K562 (cell line): ENCODE measurements around the gene PLD3. TPM values are rescaled to one million over a fixed set of nuclear protein-coding genes. Genes with fewer than 3 reads are reported as not detected.

ENCODE experiments used
- ATF3 ChIP-seq, 2 experiments: fragments of 450-650 bp in 1 of 2; sonication (generic) in 1 of 2; formaldehyde crosslinking in 1 of 2; IDR thresholded peaks in 1 of 2; conservative IDR thresholded peaks in 1 of 2; 2 replicates each; pipeline versions ENCODE4 v1.6.1 to v1.8.1; 2016 to 2023; ENCODE audit warnings: mild to moderate bottlenecking in 2 of 2, moderate library complexity in 2 of 2, inconsistent platforms in 1 of 2, missing genetic modification reagents in 1 of 2
- CCAR2 ChIP-seq: fragments of 200-400 bp; formaldehyde crosslinking; IDR thresholded peaks from 2 replicates; pipeline ENCODE4 v1.6.1; 2017; ENCODE audit warnings: mild to moderate bottlenecking, low read depth, low read length
- CEBPZ ChIP-seq: fragments of 150-350 bp; IDR thresholded peaks from 2 replicates; pipeline ENCODE4 v1.6.1; 2014; ENCODE audit warnings: low read depth, mild to moderate bottlenecking, low read length, borderline replicate concordance
- CHCHD3 ChIP-seq: fragments of 250-450 bp; sonication (Bioruptor Pico); IDR thresholded peaks from 2 replicates; pipeline ENCODE4 v2.1.2; 2022; ENCODE audit warnings: mild to moderate bottlenecking
- HEY1 ChIP-seq: fragments of 250-450 bp; sonication (Bioruptor Pico); IDR thresholded peaks from 2 replicates; pipeline ENCODE4 v1.5.0; 2020; ENCODE audit warnings: mild to moderate bottlenecking, moderate library complexity, borderline replicate concordance
- HSF4 ChIP-seq: fragments of 250-450 bp; sonication (Bioruptor Pico); IDR thresholded peaks from 2 replicates; pipeline ENCODE4 v2.1.2; 2022; ENCODE audit warnings: mild to moderate bottlenecking, moderate library complexity, borderline replicate concordance
- JUNB ChIP-seq: fragments of 450-650 bp; formaldehyde crosslinking; conservative IDR thresholded peaks from 2 replicates; pipeline ENCODE4 v1.4.0; 2020; ENCODE audit warnings: mild to moderate bottlenecking
- KHSRP ChIP-seq: fragments of 450-650 bp; IDR thresholded peaks from 2 replicates; pipeline ENCODE4 v1.6.1; 2017
- MEF2A ChIP-seq: IDR thresholded peaks from 2 replicates; pipeline ENCODE4 v1.6.1; 2011; ENCODE audit warnings: low read depth, mild to moderate bottlenecking, low read length, moderate library complexity; ENCODE audit not compliant: control insufficient read depth
- SIN3A ChIP-seq, 2 experiments: fragments of 150-350 bp in 1 of 2; IDR thresholded peaks; 2 replicates each; pipeline ENCODE4 v1.6.1; 2011 to 2016; ENCODE audit warnings: borderline replicate concordance in 2 of 2, low read depth in 2 of 2, low read length in 2 of 2, mild to moderate bottlenecking in 2 of 2, moderate library complexity in 2 of 2; ENCODE audit not compliant: control insufficient read depth in 1 of 2
- WHSC1 ChIP-seq: IDR thresholded peaks from one replicate; pipeline ENCODE4 v1.6.1; 2012; ENCODE audit warnings: low read length, control low read depth, inconsistent platforms
- ZBTB8A ChIP-seq: fragments of 450-650 bp; IDR thresholded peaks from 2 replicates; pipeline ENCODE4 v1.6.1; 2018; ENCODE audit warnings: mild to moderate bottlenecking, moderate library complexity; ENCODE audit not compliant: partially characterized antibody
- ZC3H8 ChIP-seq: fragments of 450-650 bp; IDR thresholded peaks from 2 replicates; pipeline ENCODE4 v1.6.1; 2017
- ZFP30 ChIP-seq: fragments of 250-450 bp; sonication (Bioruptor Pico); IDR thresholded peaks from 2 replicates; pipeline ENCODE4 v1.8.0; 2022; ENCODE audit warnings: moderate library complexity, mild to moderate bottlenecking, inconsistent platforms, borderline replicate concordance
- ZNF217 ChIP-seq: sonication (generic); formaldehyde crosslinking; IDR thresholded peaks from 2 replicates; pipeline ENCODE4 v1.8.0; 2022; ENCODE audit warnings: mild to moderate bottlenecking, missing genetic modification reagents
- ZNF253 ChIP-seq: fragments of 250-450 bp; sonication (Bioruptor Pico); conservative IDR thresholded peaks from 2 replicates; pipeline ENCODE4 v1.6.1; 2021; ENCODE audit warnings: mild to moderate bottlenecking
- ZNF780A ChIP-seq: fragments of 250-450 bp; sonication (Bioruptor Pico); IDR thresholded peaks from 2 replicates; pipeline ENCODE4 v1.5.0; 2021; ENCODE audit warnings: mild to moderate bottlenecking
- ZZZ3 ChIP-seq: fragments of 450-650 bp; IDR thresholded peaks from 2 replicates; pipeline ENCODE4 v1.6.1; 2016; ENCODE audit warnings: antibody characterized with exemption, mild to moderate bottlenecking, moderate library complexity
- polyA plus RNA-seq, 8 experiments: library from polyadenylated mRNA; depleted of rRNA in 4 of 8; stranded (reverse) in 5 of 8; unstranded in 3 of 8; fragments of >200 nt; fragmentation: Nextera tagmentation in 2 of 8; fragmentation: Illumina TruSeq in 1 of 8; extraction: Ambion mirVana in 2 of 8; extraction: Trizol in 1 of 8; gene quantifications; 2 replicates each; pipeline versions ENCODE4 v1.2.1 to v1.2.3, GENCODE V29; 2011 to 2014; ENCODE audit warnings: inconsistent platforms in 1 of 8, missing spikeins in 1 of 8
- total RNA-seq, 7 experiments: library from RNA; depleted of rRNA in 6 of 7; stranded (reverse); fragments of >200 nt in 6 of 7; fragmentation: Illumina TruSeq in 2 of 7; extraction: Trizol in 2 of 7; gene quantifications; 2 replicates each; pipeline versions ENCODE4 v1.2.1 to v1.2.3, GENCODE V29; 2011 to 2021; ENCODE audit warnings: low replicate concordance in 1 of 7
- TF ChIP-seq, protein P1 (sequence below), 2 experiments: fragments of 150-350 bp in 1 of 2; IDR thresholded peaks; 2 replicates each; pipeline ENCODE4 v1.6.1; 2012 to 2016; ENCODE audit warnings: low read depth in 2 of 2, low read length in 2 of 2, mild to moderate bottlenecking in 1 of 2, moderate library complexity in 1 of 2

Gene PLD3
- total and polyA plus RNA-seq, 9 of the 15 experiments (the other 6 are each of a cell fraction or from before 2014, with no cell fraction given): 2.3 to 128 (median 72.7) TPM

GRCh38 chr19:40413291-40413845, 64.9 kb downstream of the PLD3 start, which contains the start of gene PRX (continued):
- TF ChIP-seq, protein P1, sequence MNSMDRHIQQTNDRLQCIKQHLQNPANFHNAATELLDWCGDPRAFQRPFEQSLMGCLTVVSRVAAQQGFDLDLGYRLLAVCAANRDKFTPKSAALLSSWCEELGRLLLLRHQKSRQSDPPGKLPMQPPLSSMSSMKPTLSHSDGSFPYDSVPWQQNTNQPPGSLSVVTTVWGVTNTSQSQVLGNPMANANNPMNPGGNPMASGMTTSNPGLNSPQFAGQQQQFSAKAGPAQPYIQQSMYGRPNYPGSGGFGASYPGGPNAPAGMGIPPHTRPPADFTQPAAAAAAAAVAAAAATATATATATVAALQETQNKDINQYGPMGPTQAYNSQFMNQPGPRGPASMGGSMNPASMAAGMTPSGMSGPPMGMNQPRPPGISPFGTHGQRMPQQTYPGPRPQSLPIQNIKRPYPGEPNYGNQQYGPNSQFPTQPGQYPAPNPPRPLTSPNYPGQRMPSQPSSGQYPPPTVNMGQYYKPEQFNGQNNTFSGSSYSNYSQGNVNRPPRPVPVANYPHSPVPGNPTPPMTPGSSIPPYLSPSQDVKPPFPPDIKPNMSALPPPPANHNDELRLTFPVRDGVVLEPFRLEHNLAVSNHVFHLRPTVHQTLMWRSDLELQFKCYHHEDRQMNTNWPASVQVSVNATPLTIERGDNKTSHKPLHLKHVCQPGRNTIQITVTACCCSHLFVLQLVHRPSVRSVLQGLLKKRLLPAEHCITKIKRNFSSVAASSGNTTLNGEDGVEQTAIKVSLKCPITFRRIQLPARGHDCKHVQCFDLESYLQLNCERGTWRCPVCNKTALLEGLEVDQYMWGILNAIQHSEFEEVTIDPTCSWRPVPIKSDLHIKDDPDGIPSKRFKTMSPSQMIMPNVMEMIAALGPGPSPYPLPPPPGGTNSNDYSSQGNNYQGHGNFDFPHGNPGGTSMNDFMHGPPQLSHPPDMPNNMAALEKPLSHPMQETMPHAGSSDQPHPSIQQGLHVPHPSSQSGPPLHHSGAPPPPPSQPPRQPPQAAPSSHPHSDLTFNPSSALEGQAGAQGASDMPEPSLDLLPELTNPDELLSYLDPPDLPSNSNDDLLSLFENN (IDR thresholded peaks at IDR 0.05; ENCODE audit: low read depth in 2 of 2, low read length in 2 of 2): no peak
- no peak for TF ChIP-seq MEF2A
- TF ChIP-seq SIN3A (IDR thresholded peaks at IDR 0.05; ENCODE audit: borderline replicate concordance in 2 of 2, control insufficient read depth in 1 of 2, low read depth in 2 of 2, low read length in 2 of 2): no peak
- TF ChIP-seq KHSRP: 0 out of 2 replicates have a peak, but pooled peaks have one; percentile 22
- no peak for TF ChIP-seq WHSC1
- TF ChIP-seq CHCHD3: no peak
- no peak for TF ChIP-seq HEY1 (CRISPR knock-in tag)
- TF ChIP-seq CEBPZ: no peak
- no peak for TF ChIP-seq CCAR2
- TF ChIP-seq ATF3 (IDR thresholded peaks at IDR 0.05): peak; percentile 69
- no peak for TF ChIP-seq ATF3 (CRISPR knock-in tag; conservative IDR thresholded peaks at IDR 0.05)
- TF ChIP-seq HSF4 (CRISPR knock-in tag): no peak
- TF ChIP-seq ZZZ3: no peak
- no peak for TF ChIP-seq ZNF780A (CRISPR knock-in tag)
- no peak for TF ChIP-seq ZNF253 (CRISPR knock-in tag)
- no peak for TF ChIP-seq ZNF217 (CRISPR knock-in tag)
- TF ChIP-seq JUNB (CRISPR knock-in tag): no peak
- no peak for TF ChIP-seq ZC3H8
- TF ChIP-seq ZBTB8A: no peak
- no peak for TF ChIP-seq ZFP30 (CRISPR knock-in tag)
